Calu3 (cell line): ENCODE data around the gene USP37. TPM values are rescaled to one million over a fixed set of nuclear protein-coding genes. Genes with fewer than 3 reads are reported as not detected.

ENCODE experiments used
- BruUV-seq: library from RNA; stranded (reverse); fragments of 400-500 nt; replicated peaks from 2 replicates; lab custom pipeline; 2021; lab: Mats Ljungman, UMichigan
- CTCF ChIA-PET: fragments of 300-600 bp; sonication (Branson Sonifier 250); formaldehyde crosslinking; loops from one replicate; lab custom pipeline; 2022; ENCODE audit warnings: antibody characterized with exemption; lab: Charles Lee
- DNase-seq: peaks from one replicate; pipeline ENCODE4 v3.0.0; 2022
- H3K27ac Mint-ChIP-seq: one replicate; pipeline ENCODE4 v1.8.0; 2022; ENCODE audit warnings: mixed read lengths; ENCODE audit not compliant: unreplicated experiment
- H3K27me3 Mint-ChIP-seq: one replicate; pipeline ENCODE4 v1.8.0; 2022; ENCODE audit warnings: mixed read lengths; ENCODE audit not compliant: unreplicated experiment
- H3K36me3 Mint-ChIP-seq: one replicate; pipeline ENCODE4 v1.8.0; 2022; ENCODE audit warnings: mild to moderate bottlenecking, moderate library complexity, mixed read lengths; ENCODE audit not compliant: insufficient read depth, unreplicated experiment
- H3K4me1 Mint-ChIP-seq: one replicate; pipeline ENCODE4 v1.8.0; 2022; ENCODE audit warnings: mild to moderate bottlenecking, low read depth, mixed read lengths; ENCODE audit not compliant: unreplicated experiment
- H3K4me3 Mint-ChIP-seq: one replicate; pipeline ENCODE4 v1.8.0; 2022; ENCODE audit warnings: mild to moderate bottlenecking, low read depth, moderate library complexity, mixed read lengths; ENCODE audit not compliant: unreplicated experiment
- H3K9me3 Mint-ChIP-seq: one replicate; pipeline ENCODE4 v1.8.0; 2022; ENCODE audit warnings: low read depth, mixed read lengths; ENCODE audit not compliant: unreplicated experiment
- intact Hi-C: fragments of 100-400 bp; cut with micrococcal nuclease; formaldehyde crosslinking; loops from one replicate; pipeline ENCODE4 v1.10.0; 2022; ENCODE audit not compliant: unreplicated experiment
- total RNA-seq: library from RNA; stranded (reverse); gene quantifications from 2 replicates; pipeline ENCODE4 v1.2.3, GENCODE V29; 2022
- TF ChIP-seq, protein P1 (sequence below): fragments of 200-600 bp; IDR thresholded peaks from one replicate; pipeline ENCODE4 v1.8.0; 2022; ENCODE audit warnings: antibody characterized with exemption; ENCODE audit not compliant: unreplicated experiment

USP37 gene
- total RNA-seq, 1 experiment from 2014 or later = 27.5 TPM

- intact Hi-C loops = no loop called here
These were observed 116.1 kb downstream of the USP37 start for GRCh38 chr2:218452079-218452478.

GRCh38 chr2:218448934-218449333 lies 119.2 kb downstream of the USP37 start:
- Mint-ChIP-seq H3K36me3 (peaks cover 24% of the 10 kb centered on the region), H3K4me1 (peaks cover 34% of the 10 kb centered on the region), H3K27ac (peak overlapping the region; percentile 80), H3K9me3 (no peaks in the 10 kb centered on the region), H3K27me3 (no peaks in the 10 kb centered on the region), H3K4me3 (peak overlapping the region; percentile 7)
- no TSS peak for BruUV-seq
- DNase-seq = peak; percentile 38
- intact Hi-C loops = no loop called here
- CTCF ChIA-PET = interaction anchor here (0.7 kb wide), 1 partner anchor 58 kb away, joined by 5 read pairs; no protein-coding TSS in a partner anchor
- TF ChIP-seq, protein P1, sequence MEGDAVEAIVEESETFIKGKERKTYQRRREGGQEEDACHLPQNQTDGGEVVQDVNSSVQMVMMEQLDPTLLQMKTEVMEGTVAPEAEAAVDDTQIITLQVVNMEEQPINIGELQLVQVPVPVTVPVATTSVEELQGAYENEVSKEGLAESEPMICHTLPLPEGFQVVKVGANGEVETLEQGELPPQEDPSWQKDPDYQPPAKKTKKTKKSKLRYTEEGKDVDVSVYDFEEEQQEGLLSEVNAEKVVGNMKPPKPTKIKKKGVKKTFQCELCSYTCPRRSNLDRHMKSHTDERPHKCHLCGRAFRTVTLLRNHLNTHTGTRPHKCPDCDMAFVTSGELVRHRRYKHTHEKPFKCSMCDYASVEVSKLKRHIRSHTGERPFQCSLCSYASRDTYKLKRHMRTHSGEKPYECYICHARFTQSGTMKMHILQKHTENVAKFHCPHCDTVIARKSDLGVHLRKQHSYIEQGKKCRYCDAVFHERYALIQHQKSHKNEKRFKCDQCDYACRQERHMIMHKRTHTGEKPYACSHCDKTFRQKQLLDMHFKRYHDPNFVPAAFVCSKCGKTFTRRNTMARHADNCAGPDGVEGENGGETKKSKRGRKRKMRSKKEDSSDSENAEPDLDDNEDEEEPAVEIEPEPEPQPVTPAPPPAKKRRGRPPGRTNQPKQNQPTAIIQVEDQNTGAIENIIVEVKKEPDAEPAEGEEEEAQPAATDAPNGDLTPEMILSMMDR = no peak

More at GRCh38 chr2:218452079-218452478, 116.1 kb downstream of the USP37 start:
- CTCF ChIA-PET = no interaction called here
- no peak for DNase-seq
- Mint-ChIP-seq H3K27ac (no peak overlapping the region), H3K27me3 (no peaks in the 10 kb centered on the region), H3K36me3 (peaks cover 48% of the 10 kb centered on the region), H3K9me3 (no peaks in the 10 kb centered on the region), H3K4me3 (no peak overlapping the region), H3K4me1 (peaks cover 24% of the 10 kb centered on the region)
- TF ChIP-seq, protein P1 = no peak
- BruUV-seq = no TSS peak

- no TSS peak for BruUV-seq
- DNase-seq = no peak
- no peaks in the 10 kb centered on the region for H3K27me3 Mint-ChIP-seq
- TF ChIP-seq, protein P1 = no peak
- peaks cover 32% of the 10 kb centered on the region for H3K36me3 Mint-ChIP-seq
- CTCF ChIA-PET = interaction anchor here (0.6 kb wide), 1 partner anchor 13 kb away, joined by 3 read pairs; no protein-coding TSS in a partner anchor
- no peak overlapping the region for H3K4me3 Mint-ChIP-seq
- H3K4me1 Mint-ChIP-seq = peaks cover 34% of the 10 kb centered on the region
- intact Hi-C loops = no loop called here
- no peaks in the 10 kb centered on the region for H3K9me3 Mint-ChIP-seq
- no peak overlapping the region for H3K27ac Mint-ChIP-seq
These were observed 121.1 kb downstream of the USP37 start for GRCh38 chr2:218447072-218447471.

DNA sequence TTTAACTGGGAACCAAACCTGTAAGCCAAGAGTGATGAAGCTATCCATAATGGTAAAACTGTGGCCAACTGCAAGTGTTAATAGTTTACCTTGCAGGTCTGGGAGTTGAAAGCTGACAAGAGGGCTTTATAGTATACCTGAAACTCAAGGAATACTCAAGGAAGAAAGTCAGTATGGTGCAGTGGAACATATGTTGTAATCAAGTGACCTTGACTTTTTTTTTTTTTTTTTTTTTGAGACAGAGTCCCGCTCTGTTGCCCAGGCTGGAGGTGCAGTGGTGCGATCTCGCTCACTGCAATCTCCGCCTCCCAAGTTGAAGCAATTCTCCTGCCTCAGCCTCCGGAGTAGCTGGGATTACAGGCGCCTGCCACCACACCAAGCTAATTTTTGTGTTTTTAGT lies 121.6 kb downstream of the USP37 start:
- intact Hi-C loops = no loop called here
- Mint-ChIP-seq H3K9me3 (no peaks in the 10 kb centered on the region), H3K4me1 (peaks cover 34% of the 10 kb centered on the region), H3K27ac (no peak overlapping the region), H3K27me3 (no peaks in the 10 kb centered on the region), H3K36me3 (peaks cover 32% of the 10 kb centered on the region), H3K4me3 (no peak overlapping the region)
- TF ChIP-seq, protein P1 = no peak
- no peak for DNase-seq
- BruUV-seq = no TSS peak
- CTCF ChIA-PET = no interaction called here
